KMS-11 (cell line): Measurements from ENCODE around the gene DIS3L2.

Experiments
- H2AFZ ChIP-seq: fragments of 200-600 bp; sonication (generic); 2 replicates; pipeline ENCODE4 v1.6.1; 2016; ENCODE audit warnings: antibody characterized with exemption, mixed run types, low read depth
- H3K27ac ChIP-seq: fragments of 200-600 bp; sonication (generic); 2 replicates; pipeline ENCODE4 v1.6.1; 2016; ENCODE audit warnings: mild to moderate bottlenecking, mixed run types
- H3K27me3 ChIP-seq: fragments of 200-600 bp; sonication (generic); 2 replicates; pipeline ENCODE4 v1.6.1; 2017; ENCODE audit warnings: mild to moderate bottlenecking, low read depth, mixed run types, moderate library complexity; ENCODE audit not compliant: insufficient read depth
- H3K36me3 ChIP-seq: fragments of 200-600 bp; sonication (generic); 2 replicates; pipeline ENCODE4 v1.6.1; 2017; ENCODE audit warnings: mild to moderate bottlenecking, mixed run types; ENCODE audit not compliant: insufficient read depth
- H3K4me1 ChIP-seq: fragments of 200-600 bp; sonication (generic); 2 replicates; pipeline ENCODE4 v1.6.1; 2016; ENCODE audit warnings: mild to moderate bottlenecking, low read depth, mixed run types; ENCODE audit not compliant: poor library complexity, severe bottlenecking
- H3K4me2 ChIP-seq: fragments of 200-600 bp; sonication (generic); 2 replicates; pipeline ENCODE4 v1.7.0; 2016; ENCODE audit warnings: mild to moderate bottlenecking, mixed run types
- H3K4me3 ChIP-seq: fragments of 200-600 bp; sonication (generic); IDR thresholded peaks from 2 replicates; pipeline ENCODE4 v1.6.1; 2017; ENCODE audit warnings: low read depth, low read length, mixed read lengths; ENCODE audit not compliant: insufficient read depth
- H3K79me2 ChIP-seq: fragments of 200-600 bp; sonication (generic); 2 replicates; pipeline ENCODE4 v1.6.1; 2016; ENCODE audit warnings: low read depth, mixed run types; ENCODE audit not compliant: insufficient read depth
- H3K9ac ChIP-seq: fragments of 200-600 bp; sonication (generic); 2 replicates; pipeline ENCODE4 v1.6.1; 2016; ENCODE audit warnings: mild to moderate bottlenecking, mixed run types
- H4K20me1 ChIP-seq: fragments of 200-600 bp; sonication (generic); 2 replicates; pipeline ENCODE4 v1.6.1; 2016; ENCODE audit warnings: mild to moderate bottlenecking, mixed run types; ENCODE audit not compliant: insufficient read depth
- TF ChIP-seq, protein P1 (sequence below): fragments of 200-600 bp; sonication (generic); conservative IDR thresholded peaks from 2 replicates; pipeline ENCODE4 v1.6.1; 2017; ENCODE audit warnings: low read depth, mild to moderate bottlenecking, antibody characterized with exemption, low read length, moderate library complexity, mixed read lengths

The DIS3L2 gene

DNA sequence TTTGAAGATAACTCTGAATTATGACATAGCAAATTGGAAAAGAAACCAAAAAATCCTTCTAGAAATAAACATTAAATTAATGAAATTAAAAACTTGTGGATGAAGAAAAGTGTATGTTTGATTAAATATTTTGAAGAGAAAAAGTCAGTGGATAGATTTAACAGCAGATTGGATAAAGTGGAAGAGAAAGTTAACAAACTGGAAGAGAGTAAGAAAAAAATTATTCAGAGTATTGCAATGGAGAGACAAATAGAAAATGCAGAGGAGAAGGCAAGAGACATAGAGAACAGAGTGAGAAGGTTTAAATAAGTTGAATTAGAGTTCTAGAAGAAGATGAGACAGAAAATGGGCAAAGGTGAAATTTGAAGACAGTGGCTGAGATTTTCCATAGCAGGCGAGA is 162.8 kb downstream of the DIS3L2 start:
- Histone ChIP-seq H3K4me1 (no peaks in the 10 kb centered on the region), H3K27ac (no peak overlapping the region), H3K4me3 (no peak overlapping the region), H3K4me2 (no peak overlapping the region), H3K79me2 (no peaks in the 10 kb centered on the region), H3K27me3 (no peaks in the 10 kb centered on the region), H4K20me1 (no peaks in the 10 kb centered on the region), H3K36me3 (no peaks in the 10 kb centered on the region), H3K9ac (no peak overlapping the region), H2AFZ (no peak overlapping the region)
- TF ChIP-seq, protein P1, sequence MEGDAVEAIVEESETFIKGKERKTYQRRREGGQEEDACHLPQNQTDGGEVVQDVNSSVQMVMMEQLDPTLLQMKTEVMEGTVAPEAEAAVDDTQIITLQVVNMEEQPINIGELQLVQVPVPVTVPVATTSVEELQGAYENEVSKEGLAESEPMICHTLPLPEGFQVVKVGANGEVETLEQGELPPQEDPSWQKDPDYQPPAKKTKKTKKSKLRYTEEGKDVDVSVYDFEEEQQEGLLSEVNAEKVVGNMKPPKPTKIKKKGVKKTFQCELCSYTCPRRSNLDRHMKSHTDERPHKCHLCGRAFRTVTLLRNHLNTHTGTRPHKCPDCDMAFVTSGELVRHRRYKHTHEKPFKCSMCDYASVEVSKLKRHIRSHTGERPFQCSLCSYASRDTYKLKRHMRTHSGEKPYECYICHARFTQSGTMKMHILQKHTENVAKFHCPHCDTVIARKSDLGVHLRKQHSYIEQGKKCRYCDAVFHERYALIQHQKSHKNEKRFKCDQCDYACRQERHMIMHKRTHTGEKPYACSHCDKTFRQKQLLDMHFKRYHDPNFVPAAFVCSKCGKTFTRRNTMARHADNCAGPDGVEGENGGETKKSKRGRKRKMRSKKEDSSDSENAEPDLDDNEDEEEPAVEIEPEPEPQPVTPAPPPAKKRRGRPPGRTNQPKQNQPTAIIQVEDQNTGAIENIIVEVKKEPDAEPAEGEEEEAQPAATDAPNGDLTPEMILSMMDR, result no peak

DNA sequence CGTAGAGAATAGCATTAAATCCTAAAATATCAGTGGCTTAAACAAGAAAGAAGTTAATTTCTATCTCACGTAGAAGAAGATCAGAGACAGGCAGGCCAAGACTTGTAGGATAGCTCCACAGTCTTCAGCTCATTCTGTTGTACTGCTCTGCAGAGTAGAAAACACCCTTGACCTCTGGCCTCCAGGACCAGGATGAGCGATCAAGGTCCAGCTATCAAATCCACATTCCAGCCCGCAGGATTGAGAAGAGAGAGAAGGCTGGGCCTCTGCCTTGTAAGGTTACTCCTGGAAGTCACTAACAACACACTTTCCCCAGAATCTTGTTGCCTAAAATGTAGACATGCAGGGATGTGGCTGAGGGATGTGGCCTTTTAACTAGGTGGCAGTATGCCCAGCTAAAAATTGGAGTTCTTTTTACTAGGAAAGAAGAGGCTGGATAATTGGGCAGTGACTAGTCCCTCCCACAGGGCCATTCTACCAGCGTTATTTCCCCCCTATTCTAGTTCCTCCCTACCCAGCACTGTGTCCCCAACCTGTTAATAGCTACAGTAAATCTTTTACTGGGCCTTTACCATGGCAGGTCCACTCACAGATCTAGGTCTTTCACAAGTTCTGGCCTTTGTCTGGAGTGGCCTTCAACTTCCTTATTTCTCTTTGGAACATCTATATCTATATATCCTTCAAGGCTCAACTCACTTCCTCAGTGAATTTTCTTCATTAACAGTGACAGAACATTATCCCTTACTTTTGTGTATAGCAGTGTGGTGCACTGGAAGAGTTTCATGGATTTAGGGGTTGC is 165.0 kb downstream of the DIS3L2 start:
- no peaks in the 10 kb centered on the region for H3K27me3 ChIP-seq
- H3K4me2 ChIP-seq, result no peak overlapping the region
- no peak overlapping the region for H3K9ac ChIP-seq
- H3K4me1 ChIP-seq, result no peaks in the 10 kb centered on the region
- TF ChIP-seq, protein P1, result no peak
- H3K4me3 ChIP-seq, result no peak overlapping the region
- H4K20me1 ChIP-seq, result no peaks in the 10 kb centered on the region
- no peak overlapping the region for H3K27ac ChIP-seq
- no peak overlapping the region for H2AFZ ChIP-seq
- no peaks in the 10 kb centered on the region for H3K79me2 ChIP-seq
- no peaks in the 10 kb centered on the region for H3K36me3 ChIP-seq

DNA sequence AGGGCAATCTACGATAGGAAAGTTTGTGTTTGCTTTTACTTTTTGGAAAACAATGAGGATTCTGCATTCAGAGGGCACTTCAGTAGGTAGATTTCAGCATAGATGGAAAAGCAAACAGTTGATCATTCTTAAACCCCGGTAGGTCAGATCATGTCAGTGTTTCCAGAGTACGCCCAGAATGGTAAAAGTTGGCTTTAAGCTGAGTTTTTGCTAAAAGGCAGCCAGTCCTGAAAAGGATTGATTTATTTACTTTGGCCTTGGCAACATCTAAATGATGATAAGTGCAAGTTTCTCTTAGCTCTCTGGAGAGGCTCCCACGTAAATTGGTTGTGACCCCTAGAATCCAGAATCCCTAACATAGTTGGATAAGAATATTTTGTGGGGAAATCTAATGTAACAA is 168.0 kb downstream of the DIS3L2 start:
- Histone ChIP-seq H3K4me1 (peaks cover 9% of the 10 kb centered on the region), H3K36me3 (no peaks in the 10 kb centered on the region), H3K79me2 (no peaks in the 10 kb centered on the region), H3K9ac (no peak overlapping the region), H3K27ac (no peak overlapping the region), H3K4me2 (no peak overlapping the region), H3K4me3 (no peak overlapping the region), H4K20me1 (no peaks in the 10 kb centered on the region), H2AFZ (no peak overlapping the region), H3K27me3 (no peaks in the 10 kb centered on the region)
- TF ChIP-seq, protein P1, result no peak

DNA sequence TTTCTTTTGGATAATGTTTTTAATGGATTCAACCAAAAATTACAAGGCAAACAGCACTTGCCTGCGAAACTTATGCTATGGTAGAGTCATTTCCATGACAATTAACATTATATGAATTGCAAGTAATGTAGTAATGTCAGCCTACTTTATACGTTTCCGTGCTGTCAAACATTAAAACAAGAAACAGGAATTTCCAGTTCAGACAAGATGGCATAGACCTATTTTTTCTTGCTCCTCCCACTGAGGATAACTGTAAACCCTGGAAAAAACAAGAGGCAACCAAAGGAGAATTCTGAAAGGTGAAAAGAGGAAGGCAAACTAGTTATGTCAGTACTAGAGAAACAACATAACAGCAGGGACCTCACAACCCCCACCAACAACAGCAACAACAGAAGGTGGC is 170.7 kb downstream of the DIS3L2 start:
- H4K20me1 ChIP-seq, result no peaks in the 10 kb centered on the region
- H3K4me2 ChIP-seq, result no peak overlapping the region
- TF ChIP-seq, protein P1, result no peak
- no peak overlapping the region for H3K27ac ChIP-seq
- no peaks in the 10 kb centered on the region for H3K36me3 ChIP-seq
- H3K4me1 ChIP-seq, result peaks cover 12% of the 10 kb centered on the region
- H2AFZ ChIP-seq, result no peak overlapping the region
- no peak overlapping the region for H3K4me3 ChIP-seq
- no peak overlapping the region for H3K9ac ChIP-seq
- H3K79me2 ChIP-seq, result no peaks in the 10 kb centered on the region
- no peaks in the 10 kb centered on the region for H3K27me3 ChIP-seq
